ENCODE data around the gene PICK1. TPM values are rescaled to one million over a fixed set of nuclear protein-coding genes. Genes with fewer than 3 reads are reported as not detected.

The PICK1 gene
- total and polyA plus RNA-seq, 4 donors, result 5.8 to 25.8 (median 13.1) TPM

GRCh38 chr22:38065539-38065938, 8.3 kb downstream of the PICK1 start:
- Histone ChIP-seq H3K27ac (ENCODE audit: low read depth in 1 of 2, low read length in 2 of 2) (no peak overlapping the region), H3K36me3 (ENCODE audit: control insufficient read depth in 4 of 4, insufficient read depth in 3 of 4, low read depth in 1 of 4, low read length in 3 of 4) (peaks cover 4 to 50% (median 26%) of the 10 kb centered on the region in 4 donors), H3K9me3 (ENCODE audit: control insufficient read depth in 4 of 4, low read length in 3 of 4) (no peaks in the 10 kb centered on the region), H3K27me3 (ENCODE audit: control insufficient read depth in 4 of 4, insufficient read depth in 4 of 4, low read length in 3 of 4) (no peaks in the 10 kb centered on the region), H3K4me1 (ENCODE audit: control insufficient read depth in 4 of 4, insufficient read depth in 4 of 4, low read length in 3 of 4) (no peaks in the 10 kb centered on the region), H3K9ac (ENCODE audit: low read depth in 1 of 2, low read length in 2 of 2) (no peak overlapping the region), H3K4me3 (ENCODE audit: low read depth in 1 of 3, low read length in 3 of 3) (no peak overlapping the region)
- 98% methylated on average over 8 of the region's 8 CpGs for WGBS
- TF ChIP-seq FOXA2 (IDR thresholded peaks at IDR 0.05), result no peak
- TF ChIP-seq GABPA (IDR thresholded peaks at IDR 0.05 in 1 of 2, conservative IDR thresholded peaks at IDR 0.05 in 1 of 2), result no peak
- no peak for TF ChIP-seq NR2F2 (IDR thresholded peaks at IDR 0.05)
- TF ChIP-seq MAX (IDR thresholded peaks at IDR 0.05), result no peak
- no peak for TF ChIP-seq FOXA1 (IDR thresholded peaks at IDR 0.05)
- no peak for TF ChIP-seq RAD21 (IDR thresholded peaks at IDR 0.05)
- DNase-seq (ENCODE audit: low spot score), result no peak

GRCh38 chr22:38066381-38067027, 9.3 kb downstream of the PICK1 start:
- TF ChIP-seq ATF3 (IDR thresholded peaks at IDR 0.05), result no peak
- no peak for TF ChIP-seq RXRA (IDR thresholded peaks at IDR 0.05)
- no peak for TF ChIP-seq YY1 (IDR thresholded peaks at IDR 0.05)
- TF ChIP-seq CTCF (IDR thresholded peaks at IDR 0.05; ENCODE audit: low read depth, low read length, missing input control), result no peak
- TF ChIP-seq MAX (IDR thresholded peaks at IDR 0.05), result no peak
- no peak for TF ChIP-seq HNF4A (conservative IDR thresholded peaks at IDR 0.05)
- TF ChIP-seq JUND (IDR thresholded peaks at IDR 0.05), result no peak
- TF ChIP-seq ZBTB33 (IDR thresholded peaks at IDR 0.05), result no peak
- TF ChIP-seq NR2F2 (IDR thresholded peaks at IDR 0.05), result no peak
- DNase-seq (ENCODE audit: low spot score), result no peak
- Histone ChIP-seq H3K4me3 (ENCODE audit: low read depth in 1 of 3, low read length in 3 of 3) (no peak overlapping the region), H3K36me3 (ENCODE audit: control insufficient read depth in 4 of 4, insufficient read depth in 3 of 4, low read depth in 1 of 4, low read length in 3 of 4) (peaks cover 4 to 50% (median 23%) of the 10 kb centered on the region in 4 donors), H3K27me3 (ENCODE audit: control insufficient read depth in 4 of 4, insufficient read depth in 4 of 4, low read length in 3 of 4) (no peaks in the 10 kb centered on the region), H3K27ac (ENCODE audit: low read depth in 1 of 2, low read length in 2 of 2) (no peak overlapping the region), H3K9me3 (ENCODE audit: control insufficient read depth in 4 of 4, low read length in 3 of 4) (no peaks in the 10 kb centered on the region), H3K9ac (ENCODE audit: low read depth in 1 of 2, low read length in 2 of 2) (no peak overlapping the region), H3K4me1 (ENCODE audit: control insufficient read depth in 4 of 4, insufficient read depth in 4 of 4, low read length in 3 of 4) (no peaks in the 10 kb centered on the region)
- 86% methylated on average over 13 of the region's 13 CpGs for WGBS

- WGBS, result 95% methylated on average over 8 of the region's 8 CpGs
- H3K27me3 ChIP-seq (ENCODE audit: control insufficient read depth in 4 of 4, insufficient read depth in 4 of 4, low read length in 3 of 4), result no peaks in the 10 kb centered on the region
- H3K9me3 ChIP-seq (ENCODE audit: control insufficient read depth in 4 of 4, low read length in 3 of 4), result no peaks in the 10 kb centered on the region
- H3K27ac ChIP-seq (ENCODE audit: low read depth in 1 of 2, low read length in 2 of 2), result no peak overlapping the region
- DNase-seq (ENCODE audit: low spot score), result no peak
- H3K36me3 ChIP-seq (ENCODE audit: control insufficient read depth in 4 of 4, insufficient read depth in 3 of 4, low read depth in 1 of 4, low read length in 3 of 4), result peaks cover 4 to 52% (median 23%) of the 10 kb centered on the region in 4 donors
- TF ChIP-seq MAX (IDR thresholded peaks at IDR 0.05) (no peak), RAD21 (IDR thresholded peaks at IDR 0.05) (no peak), FOXA2 (IDR thresholded peaks at IDR 0.05) (no peak), RXRA (IDR thresholded peaks at IDR 0.05) (no peak), GABPA (IDR thresholded peaks at IDR 0.05 in 1 of 2, conservative IDR thresholded peaks at IDR 0.05 in 1 of 2) (no peak), CTCF (IDR thresholded peaks at IDR 0.05; ENCODE audit: low read depth, low read length, missing input control) (no peak), ATF3 (IDR thresholded peaks at IDR 0.05) (no peak), HNF4A (conservative IDR thresholded peaks at IDR 0.05) (no peak), TAF1 (conservative IDR thresholded peaks at IDR 0.05) (no peak), YY1 (IDR thresholded peaks at IDR 0.05) (no peak)
- no peak overlapping the region for H3K4me3 ChIP-seq (ENCODE audit: low read depth in 1 of 3, low read length in 3 of 3)
- H3K9ac ChIP-seq (ENCODE audit: low read depth in 1 of 2, low read length in 2 of 2), result no peak overlapping the region
- H3K4me1 ChIP-seq (ENCODE audit: control insufficient read depth in 4 of 4, insufficient read depth in 4 of 4, low read length in 3 of 4), result no peaks in the 10 kb centered on the region
Measured at GRCh38 chr22:38067028-38067415, 9.8 kb downstream of the PICK1 start.

Data from liver (tissue), 9 donors.